Pancreas (tissue), 10 donors: ENCODE data around the gene GTF2A1L. TPM values are rescaled to one million over a fixed set of nuclear protein-coding genes. Genes with fewer than 3 reads are reported as not detected.
A peak's percentile ranks its signal among the peaks of the same experiment; 100 is the strongest.
"Not testable (repeated sequence)": the region's sequence is repeated elsewhere in the genome, so short reads cannot be mapped to it uniquely, and the experiment has no call there.

ENCODE experiments used
- ATAC-seq, 4 donors: fragments of 200-7000 bp; cut with Tn5 transposase; one replicate each; pipeline versions ENCODE4 v1.8.0 to v1.9.1; 2020; ENCODE audit warnings: mild to moderate bottlenecking in 4 of 4, moderate library complexity in 4 of 4
- DNase-seq, 6 donors: peaks; one replicate each; pipeline ENCODE4 v3.0.0-alpha.2; 2020
- FAIRE-seq: peaks from 2 replicates; lab custom pipeline; 2012; peaks lifted over from hg19 to GRCh38; lab: Jason Lieb, UNC
- H3K27ac ChIP-seq, 4 donors: fragments of 200-600 bp; sonication (generic); 1 replicate in 3 of 4; 2 replicates in 1 of 4; pipeline versions ENCODE4 v1.5.0 to v1.8.0; 2020
- H3K27me3 ChIP-seq, 4 donors: fragments of 200-600 bp; one replicate each; pipeline ENCODE4 v1.8.0; 2021
- H3K36me3 ChIP-seq, 3 donors: fragments of 200-600 bp; sonication (generic) in 1 of 3; one replicate each; pipeline versions ENCODE4 v1.5.0 to v1.8.0; 2020 to 2021
- H3K4me1 ChIP-seq, 3 donors: fragments of 200-600 bp; one replicate each; pipeline ENCODE4 v1.8.0; 2021
- H3K4me3 ChIP-seq, 4 donors: fragments of 200-600 bp; sonication (generic) in 2 of 4; one replicate each; pipeline versions ENCODE4 v1.5.0 to v1.8.0; 2020 to 2021
- H3K9me3 ChIP-seq, 4 donors: fragments of 200-600 bp; one replicate each; pipeline ENCODE4 v1.8.0; 2021
- CTCF ChIP-seq, 4 donors: fragments of 200-600 bp; sonication (generic) in 3 of 4; IDR thresholded peaks; one replicate each; pipeline versions ENCODE4 v1.5.0 to v1.8.0; 2021; ENCODE audit warnings: antibody characterized with exemption in 4 of 4
- WGBS, 2 donors: extraction: QIAGEN DNeasy Blood & Tissue Kit; methylation state at CpG; one replicate each; pipeline ENCODE4 v1.1.7; 2013; 5-methylcytosine and 5-hydroxymethylcytosine counted together
- intact Hi-C, 3 donors: fragments of 100-400 bp; cut with DNase I; formaldehyde crosslinking; loops; one replicate each; pipeline versions ENCODE4 v1.11.1 to v1.14.2; 2022
- polyA plus RNA-seq, 2 donors: library from polyadenylated mRNA; stranded (reverse); fragments of 200-250 nt; gene quantifications; one replicate each; pipeline ENCODE4 v1.2.3, GENCODE V29; 2013
- total RNA-seq, 6 donors: library from RNA; stranded (reverse); fragmentation: NEBNext Ultra II Directional in 4 of 6; extraction: Animal tissue kit (Norgen Biotek cat#: 25700) in 4 of 6; gene quantifications; one replicate each; pipeline versions ENCODE4 v1.2.1 to v1.2.4, GENCODE V29; 2021 to 2023
- donor health status: healthy with polysubstance abuse.
- donor health status: DM: no; HTN: no; CAD: no; lungs with moderate emphysema.
- donor health status: DM: no; HTN: no; CAD: no.
- donor health status: control.
- donor health status: control.
- donor health status: Bipolar disorder and iron deficiency.
- donor health status: DM: yes; HTN: yes; CAD: no.
- donor health status: DM: no; HTN: no; CAD: no.
- donor health status: DM: no; HTN: no; CAD: no.
- donor health status: DM: yes; HTN: yes; CAD: no.

GTF2A1L gene
- total and polyA plus RNA-seq, 8 donors, result 0.17 to 0.42 TPM; not detected in 6

DNA sequence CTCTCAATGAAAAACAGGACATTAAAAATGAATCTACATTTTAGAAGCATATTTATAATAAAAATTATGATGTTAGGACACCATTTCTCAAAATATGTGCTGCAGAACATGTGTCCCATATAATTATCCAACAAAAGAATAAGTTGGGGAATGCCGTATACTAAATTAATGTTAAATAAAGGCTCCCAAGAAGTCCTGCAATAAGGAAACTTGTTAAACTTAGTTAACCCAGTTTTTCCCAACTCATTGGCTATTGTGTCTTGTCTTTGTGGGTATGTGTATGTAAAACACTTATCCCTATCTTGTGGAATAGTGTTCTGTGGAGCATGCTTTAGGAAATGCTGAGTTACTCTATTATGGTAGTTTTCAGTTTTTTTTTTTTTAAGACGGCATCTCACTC is 25.6 kb upstream of the GTF2A1L start:
- intact Hi-C loops, result no loop called here
- WGBS, 2 donors, result 88 to 93% methylated on average over 2 of the region's 2 CpGs
- no peaks in the 10 kb centered on the region for H3K27me3 ChIP-seq
- no peaks in the 10 kb centered on the region for H3K36me3 ChIP-seq
- TF ChIP-seq CTCF (IDR thresholded peaks at IDR 0.05), result no peak
- no peaks in the 10 kb centered on the region for H3K4me1 ChIP-seq
- no peak overlapping the region for H3K4me3 ChIP-seq
- FAIRE-seq (no peak), DNase-seq (no peak), ATAC-seq (no peak)
- no peaks in the 10 kb centered on the region for H3K9me3 ChIP-seq
- no peak overlapping the region for H3K27ac ChIP-seq

DNA sequence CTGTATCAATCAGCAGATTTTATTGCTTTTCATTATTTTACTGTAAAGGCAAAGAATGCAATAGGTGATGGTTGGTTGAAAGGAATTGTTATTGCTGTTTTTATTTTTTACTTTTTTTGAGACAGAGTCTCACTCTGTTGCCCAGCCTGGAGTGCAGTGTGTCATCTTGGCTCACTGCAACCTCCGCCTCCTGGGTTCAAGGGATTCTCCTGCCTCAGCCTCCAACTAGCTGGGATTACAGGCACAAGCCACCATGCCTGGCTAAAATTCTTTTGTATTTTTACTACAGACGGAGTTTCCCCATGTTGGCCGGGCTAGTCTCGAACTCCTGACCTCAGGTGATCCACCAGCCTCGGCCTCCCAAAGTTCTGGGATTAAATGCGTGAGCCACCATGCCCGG is 20.9 kb upstream of the GTF2A1L start:
- H3K27me3 ChIP-seq, H3K9me3 ChIP-seq, FAIRE-seq, DNase-seq, H3K36me3 ChIP-seq, H3K4me3 ChIP-seq, ATAC-seq, H3K27ac ChIP-seq, H3K4me1 ChIP-seq, intact Hi-C loops: not testable (repeated sequence)
- WGBS, 2 donors, result 90 to 96% methylated on average over 7 of the region's 7 CpGs

DNA sequence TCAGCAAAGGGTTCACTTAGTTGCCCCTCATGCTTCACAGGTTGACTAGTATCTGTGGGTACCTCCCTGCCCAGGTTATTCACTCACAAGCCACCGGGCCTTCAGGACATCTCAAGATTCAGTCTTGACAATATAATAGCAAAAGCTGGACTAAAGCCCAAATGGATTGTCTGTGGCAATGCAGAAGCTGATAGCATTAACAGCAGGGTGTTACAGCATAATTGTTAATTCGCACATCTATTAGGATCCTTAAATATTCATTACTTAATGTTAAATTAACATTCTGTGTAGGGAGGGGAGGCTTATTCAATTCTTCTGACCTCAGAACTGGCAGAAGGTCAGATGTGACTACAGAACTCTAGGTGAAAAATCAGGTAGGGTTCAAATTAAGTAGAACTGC is 20.2 kb upstream of the GTF2A1L start:
- DNase-seq (no peak), FAIRE-seq (no peak), ATAC-seq (no peak)
- no peaks in the 10 kb centered on the region for H3K27me3 ChIP-seq
- TF ChIP-seq CTCF (IDR thresholded peaks at IDR 0.05), result no peak
- intact Hi-C loops, result no loop called here
- WGBS, 2 donors, result 71 to 72% methylated on average over 2 of the region's 2 CpGs
- H3K9me3 ChIP-seq, result no peaks in the 10 kb centered on the region
- no peak overlapping the region for H3K4me3 ChIP-seq
- H3K4me1 ChIP-seq, result no peaks in the 10 kb centered on the region
- H3K36me3 ChIP-seq, result no peaks in the 10 kb centered on the region
- H3K27ac ChIP-seq, result no peak overlapping the region

DNA sequence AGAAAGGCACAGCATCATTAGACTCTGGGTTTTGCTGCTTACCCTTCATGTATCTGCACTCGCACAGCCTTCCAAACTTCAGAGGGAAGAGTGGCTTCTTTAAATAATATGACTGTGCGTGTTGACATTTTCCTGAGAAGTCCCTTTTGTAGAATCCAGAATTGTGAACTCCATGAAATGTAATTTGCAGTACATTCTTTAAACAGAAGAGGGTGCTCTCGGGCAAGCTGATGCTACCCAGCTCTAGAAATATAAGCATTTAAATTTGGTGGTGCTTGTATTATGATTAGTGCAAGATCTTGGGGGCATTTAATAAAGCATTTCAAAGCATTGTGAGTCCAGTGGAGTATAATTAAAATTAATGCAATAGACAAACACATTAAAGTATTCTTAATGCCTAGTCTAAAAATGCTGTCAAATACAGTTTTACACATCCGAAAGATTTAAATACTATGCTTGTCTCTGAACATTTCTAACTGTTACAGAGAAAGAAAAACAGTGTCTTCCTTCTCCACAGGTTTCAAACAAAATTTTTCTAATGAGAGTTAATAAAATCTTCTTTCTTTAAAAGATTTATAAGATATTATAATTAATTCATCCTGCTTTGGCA is 17.3 kb upstream of the GTF2A1L start:
- Histone ChIP-seq H3K9me3 (no peaks in the 10 kb centered on the region), H3K4me1 (no peaks in the 10 kb centered on the region), H3K36me3 (no peaks in the 10 kb centered on the region), H3K4me3 (no peak overlapping the region), H3K27me3 (no peaks in the 10 kb centered on the region), H3K27ac (no peak overlapping the region)
- intact Hi-C loops, result loop anchor here in 1 of 3 donors (10.0 kb wide), 1 partner anchor 1804 kb away; no protein-coding TSS in a partner anchor
- WGBS, 2 donors, result 27 to 28% methylated on average over 4 of the region's 4 CpGs
- DNase-seq (no peak), ATAC-seq (peak in 3 of 4 donors; percentile 67 to 84 (median 79)), FAIRE-seq (peak; percentile 32)
- peak in 3 of 4 donors; percentile 43 to 56 (median 53) for TF ChIP-seq CTCF (IDR thresholded peaks at IDR 0.05)

DNA sequence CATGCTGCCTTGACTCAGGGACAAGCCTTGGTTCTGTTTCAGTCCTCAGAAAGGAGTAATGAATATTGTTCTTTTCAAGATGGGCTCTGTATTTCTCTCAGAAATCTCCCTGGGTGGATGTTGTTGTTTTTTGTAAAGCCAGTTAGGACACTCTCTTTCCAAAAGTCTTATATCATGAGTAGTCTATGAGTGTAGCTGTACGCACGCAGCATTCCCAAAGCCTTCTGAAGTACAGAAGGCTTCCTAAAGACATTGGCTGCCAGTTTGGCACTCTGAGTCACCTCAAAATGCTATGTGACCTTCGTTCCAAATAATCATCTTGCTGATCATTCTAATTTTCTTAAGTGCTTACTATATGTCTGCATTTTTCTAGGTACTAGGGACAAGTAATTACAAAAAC is 16.7 kb upstream of the GTF2A1L start:
- TF ChIP-seq CTCF (IDR thresholded peaks at IDR 0.05), result no peak
- DNase-seq, result no peak
- intact Hi-C loops, result loop anchor here in 1 of 3 donors (10.0 kb wide), 1 partner anchor 1804 kb away; no protein-coding TSS in a partner anchor
- H3K4me1 ChIP-seq, result no peaks in the 10 kb centered on the region
- no peaks in the 10 kb centered on the region for H3K9me3 ChIP-seq
- no peak for ATAC-seq
- no peak for FAIRE-seq
- no peaks in the 10 kb centered on the region for H3K36me3 ChIP-seq
- 69 to 77% methylated on average over 3 of the region's 3 CpGs for WGBS, 2 donors
- H3K27ac ChIP-seq, result no peak overlapping the region
- H3K27me3 ChIP-seq, result no peaks in the 10 kb centered on the region
- no peak overlapping the region for H3K4me3 ChIP-seq
